HG03520 (cell line): Measurements from ENCODE around the gene CCDC18.
"Not testable (repeated sequence)": the region's sequence is repeated elsewhere in the genome, so short reads cannot be mapped to it uniquely, and the experiment has no call there.

Experiments
- ATAC-seq: cut with Tn5 transposase; IDR thresholded peaks from one replicate; pipeline ENCODE4 v1.9.1; 2021; ENCODE audit warnings: mild to moderate bottlenecking, moderate library complexity; ENCODE audit not compliant: unreplicated experiment

CCDC18 gene

GRCh38 chr1:93223023-93223675, 42.6 kb downstream of the CCDC18 start:
- ATAC-seq = no peak

GRCh38 chr1:93235261-93235660, 54.7 kb downstream of the CCDC18 start:
- ATAC-seq = no peak

GRCh38 chr1:93237021-93237420, 56.5 kb downstream of the CCDC18 start:
- no peak for ATAC-seq

GRCh38 chr1:93238425-93238824, 57.9 kb downstream of the CCDC18 start:
- ATAC-seq = no peak

DNA sequence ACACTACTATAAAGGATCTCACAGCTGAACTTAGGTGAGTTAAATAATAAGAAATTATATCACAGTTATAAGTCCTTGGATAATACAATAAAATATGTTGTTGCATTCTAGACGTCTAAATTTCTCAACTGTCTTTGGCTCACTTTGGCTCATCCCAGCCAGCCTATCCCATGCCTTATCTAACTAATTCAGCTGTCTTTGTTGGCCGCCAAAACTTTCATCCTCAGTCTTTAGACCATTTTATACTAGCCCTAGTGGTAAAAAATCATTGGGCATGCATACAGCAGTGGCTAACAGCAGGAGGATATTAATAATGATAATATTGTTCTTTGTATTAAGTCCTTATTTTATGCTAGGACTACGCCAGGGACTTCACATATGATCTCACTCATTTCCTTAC, 59.3 kb downstream of the CCDC18 start:
- no peak for ATAC-seq

- not testable (repeated sequence) for ATAC-seq
Observed at GRCh38 chr1:93243233-93243632, 62.7 kb downstream of the CCDC18 start.

- no peak for ATAC-seq
Observed at GRCh38 chr1:93244298-93245069, 64.0 kb downstream of the CCDC18 start.

- ATAC-seq = no peak
Observed at GRCh38 chr1:93251966-93252365, 71.4 kb downstream of the CCDC18 start.

DNA sequence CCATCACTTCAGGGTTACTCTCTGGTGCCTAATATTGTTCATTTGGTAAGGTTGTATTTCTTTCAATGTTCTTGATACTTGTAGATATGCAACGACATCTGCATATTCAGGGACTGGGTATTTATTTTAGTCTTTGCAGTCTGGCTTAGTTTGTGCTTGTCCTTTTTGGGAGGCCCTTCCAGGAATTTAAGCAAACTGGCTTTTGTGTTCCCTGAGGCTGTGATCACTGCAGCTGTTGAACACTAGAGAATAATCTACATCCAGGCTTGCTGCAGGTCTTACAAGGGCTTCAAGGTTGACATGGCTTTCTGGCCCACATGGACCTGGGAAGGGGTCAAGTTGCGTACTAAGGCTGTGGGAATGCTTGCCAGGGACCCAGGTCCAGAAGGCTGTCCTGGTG, 72.1 kb downstream of the CCDC18 start:
- no peak for ATAC-seq

GRCh38 chr1:93253516-93253915, 73.0 kb downstream of the CCDC18 start:
- ATAC-seq = no peak

DNA sequence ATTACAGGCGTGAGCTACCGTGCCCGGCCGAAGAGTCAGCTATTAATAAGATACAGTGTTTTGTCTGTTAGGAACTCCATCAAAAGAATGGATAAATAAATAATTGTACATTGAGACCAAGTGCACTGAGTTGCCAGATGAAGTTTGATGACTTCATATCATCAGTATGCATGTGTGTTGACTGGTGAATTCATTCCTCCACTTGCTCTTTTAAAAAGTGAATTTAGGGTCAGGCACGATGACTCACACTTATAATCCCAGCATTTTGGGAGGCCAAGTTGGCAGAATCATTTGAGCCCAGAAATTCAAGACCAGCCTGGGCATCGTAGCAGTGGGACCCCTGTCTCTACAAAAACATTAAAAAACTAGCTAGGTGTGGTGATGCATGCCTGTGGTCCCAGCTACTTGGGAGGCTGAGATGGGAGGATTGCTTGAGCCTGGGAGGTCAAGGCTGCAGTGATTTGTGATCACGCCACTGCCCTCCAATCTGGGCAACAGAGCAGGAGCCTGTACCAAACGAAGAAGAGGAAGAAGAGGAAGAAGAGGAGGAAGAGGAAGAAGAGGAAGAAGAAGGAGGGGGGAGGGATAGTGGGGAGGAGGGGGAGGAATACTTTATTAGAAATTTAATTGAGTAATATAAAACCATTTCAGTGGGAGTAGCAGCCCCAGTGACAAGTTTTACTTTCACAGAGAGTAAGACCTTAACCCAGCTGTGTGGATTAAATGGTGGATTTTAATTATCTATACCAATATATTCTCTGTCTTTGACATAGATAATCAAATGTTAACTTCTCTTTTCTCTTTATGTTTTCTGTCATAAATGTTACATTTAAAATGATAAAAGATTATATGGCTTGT, 74.9 kb downstream of the CCDC18 start:
- no peak for ATAC-seq

GRCh38 chr1:93256433-93256832, 75.9 kb downstream of the CCDC18 start:
- no peak for ATAC-seq

DNA sequence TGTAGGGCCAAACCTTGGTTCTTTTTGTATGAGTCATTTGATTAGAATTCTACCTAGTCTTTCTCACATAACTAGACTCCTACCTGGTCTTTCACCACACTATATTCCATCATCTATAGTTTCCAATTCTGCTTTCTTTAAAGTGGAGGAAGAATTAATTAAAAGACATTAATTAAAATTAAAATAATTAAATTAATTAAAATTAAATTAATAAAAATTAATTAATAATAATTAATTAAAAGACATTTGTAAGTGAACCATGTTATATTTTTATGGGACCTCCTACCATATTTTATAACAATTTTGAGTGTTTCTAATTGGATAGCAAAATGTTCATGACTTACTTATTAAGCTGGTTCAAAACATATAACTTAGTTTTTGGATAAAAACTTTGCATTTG, 77.4 kb downstream of the CCDC18 start:
- no peak for ATAC-seq

DNA sequence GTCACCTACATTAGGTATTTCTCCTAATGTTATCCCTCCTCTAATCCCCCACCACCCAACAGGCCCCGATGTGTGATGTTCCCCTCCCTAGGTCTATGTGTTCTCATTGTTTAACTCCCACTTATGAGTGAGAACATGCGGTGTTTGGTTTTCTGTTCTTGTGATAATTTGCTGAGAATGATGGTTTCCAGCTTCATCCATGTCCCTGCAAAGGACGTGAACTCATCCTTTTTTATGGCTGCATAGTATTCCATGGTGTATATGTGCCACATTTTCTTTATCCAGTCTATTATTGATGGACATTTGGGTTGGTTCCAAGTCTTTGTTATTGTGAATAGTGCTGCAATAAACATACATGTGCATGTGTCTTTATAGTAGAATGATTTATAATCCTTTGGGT, 80.2 kb downstream of the CCDC18 start:
- not testable (repeated sequence) for ATAC-seq

DNA sequence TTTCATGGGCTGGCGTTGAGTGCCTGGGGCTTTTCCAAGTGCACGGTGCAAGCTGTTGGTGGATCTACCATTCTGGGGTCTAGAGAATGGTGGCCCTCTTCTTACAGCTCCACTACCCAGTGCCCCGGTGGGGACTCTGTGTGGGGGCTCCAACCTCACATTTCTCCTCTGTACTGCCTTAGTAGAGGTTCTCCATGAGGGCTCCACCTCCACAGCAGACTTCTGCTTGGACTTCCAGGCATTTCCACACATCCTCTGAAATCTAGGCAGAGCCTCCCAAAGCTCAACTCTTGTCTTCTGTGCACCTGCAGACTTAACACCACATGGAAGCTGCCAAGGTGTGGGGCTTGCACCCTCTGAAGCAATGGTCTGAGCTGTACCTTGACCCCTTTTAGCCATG, 82.1 kb downstream of the CCDC18 start:
- ATAC-seq = no peak

- ATAC-seq = not testable (repeated sequence)
Observed at GRCh38 chr1:93268888-93269287, 88.4 kb downstream of the CCDC18 start.

GRCh38 chr1:93275262-93275633, 94.7 kb downstream of the CCDC18 start:
- not testable (repeated sequence) for ATAC-seq

GRCh38 chr1:93275634-93276295, 95.2 kb downstream of the CCDC18 start:
- ATAC-seq = no peak

DNA sequence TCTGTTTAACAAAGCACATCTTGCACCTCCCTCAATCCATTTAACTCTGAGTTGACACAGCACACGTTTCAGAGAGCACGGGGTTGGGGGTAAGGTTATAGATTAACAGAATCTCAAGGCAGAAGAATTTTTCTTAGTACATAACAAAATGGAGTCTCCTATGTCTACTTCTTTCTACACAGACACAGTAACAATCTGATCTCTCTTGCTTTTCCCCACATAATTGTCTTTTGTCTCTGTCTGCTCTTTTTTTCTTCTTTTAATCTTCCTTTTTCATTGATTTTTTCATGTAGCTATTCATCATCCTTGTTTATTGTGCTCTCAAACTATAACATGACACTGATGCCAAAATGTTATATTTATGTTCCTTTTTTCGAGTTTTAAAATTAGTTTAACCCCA, 97.0 kb downstream of the CCDC18 start:
- not testable (repeated sequence) for ATAC-seq

DNA sequence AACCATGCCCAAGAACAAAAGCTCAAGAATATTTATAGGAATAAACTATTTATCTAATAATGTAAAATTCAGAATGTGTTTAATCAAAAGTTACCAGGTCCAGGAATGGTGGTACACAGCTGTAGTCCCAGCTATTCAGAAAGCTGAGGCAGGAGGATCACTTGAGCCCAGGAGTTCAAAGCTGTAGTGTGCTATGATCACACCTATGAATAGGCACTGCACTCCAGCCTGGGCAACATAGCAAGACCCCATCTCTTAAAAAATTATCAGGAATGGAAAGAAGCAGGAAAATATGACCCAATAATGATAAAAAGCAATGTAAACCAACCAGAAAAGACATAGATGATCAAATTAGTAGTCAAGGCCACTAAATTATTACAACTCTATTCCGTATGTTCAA, 103.0 kb downstream of the CCDC18 start:
- no peak for ATAC-seq

- no peak for ATAC-seq
Observed at GRCh38 chr1:93288558-93288957, 108.0 kb downstream of the CCDC18 start.
